HEK293T (cell line): ENCODE results near the gene HYCC2.

Experiments
- CTCF ChIA-PET: fragments of 350-600 bp; formaldehyde crosslinking; extraction: SDS; loops from one replicate; lab custom pipeline; 2021; ENCODE audit warnings: antibody characterized with exemption, inconsistent platforms; lab: Yijun Ruan, JAX
- POLR2A ChIA-PET: fragments of 350-600 bp; formaldehyde crosslinking; extraction: SDS; loops from one replicate; lab custom pipeline; 2020; ENCODE audit warnings: antibody characterized with exemption, inconsistent platforms; lab: Yijun Ruan, JAX
- DNase-seq: peaks from one replicate; pipeline ENCODE4 v3.0.0; 2012; ENCODE audit warnings: mixed read lengths; ENCODE audit errors: extremely low spot score
- CTBP1 ChIP-seq: fragments of 450-650 bp; IDR thresholded peaks from 2 replicates; pipeline ENCODE4 v1.6.1; 2016; ENCODE audit warnings: borderline replicate concordance
- ELF4 ChIP-seq: fragments of 450-650 bp; IDR thresholded peaks from 2 replicates; pipeline ENCODE4 v1.6.1; 2017; ENCODE audit warnings: antibody characterized with exemption
- FOXA1 ChIP-seq: fragments of 450-650 bp; IDR thresholded peaks from 2 replicates; pipeline ENCODE4 v1.6.1; 2016; ENCODE audit warnings: mild to moderate bottlenecking
- FOXK2 ChIP-seq: fragments of 450-650 bp; IDR thresholded peaks from 2 replicates; pipeline ENCODE4 v1.6.1; 2016; ENCODE audit warnings: mild to moderate bottlenecking
- FOXM1 ChIP-seq: fragments of 450-650 bp; IDR thresholded peaks from 2 replicates; pipeline ENCODE4 v1.6.1; 2017; ENCODE audit warnings: mild to moderate bottlenecking, borderline replicate concordance
- NFRKB ChIP-seq: fragments of 450-650 bp; IDR thresholded peaks from 2 replicates; pipeline ENCODE4 v1.6.1; 2016; ENCODE audit warnings: mild to moderate bottlenecking, moderate library complexity
- PKNOX1 ChIP-seq: fragments of 450-650 bp; IDR thresholded peaks from 2 replicates; pipeline ENCODE4 v1.6.1; 2016
- SUZ12 ChIP-seq: fragments of 450-650 bp; IDR thresholded peaks from 2 replicates; pipeline ENCODE4 v1.6.1; 2016; ENCODE audit warnings: mild to moderate bottlenecking
- TARDBP ChIP-seq: fragments of 450-650 bp; IDR thresholded peaks from 2 replicates; pipeline ENCODE4 v1.6.1; 2016
- ZNF384 ChIP-seq: fragments of 450-650 bp; IDR thresholded peaks from 2 replicates; pipeline ENCODE4 v1.6.1; 2016

HYCC2 gene

GRCh38 chr2:201024518-201024917 is 47.0 kb downstream of the HYCC2 start:
- POLR2A ChIA-PET, result no interaction called here
- CTCF ChIA-PET, result no interaction called here
- TF ChIP-seq ZNF384 (no peak), CTBP1 (no peak), FOXK2 (no peak), NFRKB (no peak), SUZ12 (no peak), ELF4 (no peak), PKNOX1 (no peak), TARDBP (no peak), FOXA1 (no peak)
- DNase-seq, result no peak

GRCh38 chr2:201021914-201022313 is 49.6 kb downstream of the HYCC2 start:
- POLR2A ChIA-PET, result no interaction called here
- DNase-seq, result no peak
- TF ChIP-seq FOXM1, result no peak
- no peak for TF ChIP-seq SUZ12
- no peak for TF ChIP-seq CTBP1
- CTCF ChIA-PET, result no interaction called here
